HG02943 (cell line): Measurements from ENCODE around the gene SMG9.
A peak's percentile ranks its signal among the peaks of the same experiment; 100 is the strongest.
"Not testable (repeated sequence)": the region's sequence is repeated elsewhere in the genome, so short reads cannot be mapped to it uniquely, and the experiment has no call there.

Source experiments
- ATAC-seq: cut with Tn5 transposase; IDR thresholded peaks from one replicate; pipeline ENCODE4 v1.9.1; 2021; ENCODE audit warnings: mild to moderate bottlenecking, low read depth, moderate library complexity; ENCODE audit not compliant: unreplicated experiment

The SMG9 gene

DNA sequence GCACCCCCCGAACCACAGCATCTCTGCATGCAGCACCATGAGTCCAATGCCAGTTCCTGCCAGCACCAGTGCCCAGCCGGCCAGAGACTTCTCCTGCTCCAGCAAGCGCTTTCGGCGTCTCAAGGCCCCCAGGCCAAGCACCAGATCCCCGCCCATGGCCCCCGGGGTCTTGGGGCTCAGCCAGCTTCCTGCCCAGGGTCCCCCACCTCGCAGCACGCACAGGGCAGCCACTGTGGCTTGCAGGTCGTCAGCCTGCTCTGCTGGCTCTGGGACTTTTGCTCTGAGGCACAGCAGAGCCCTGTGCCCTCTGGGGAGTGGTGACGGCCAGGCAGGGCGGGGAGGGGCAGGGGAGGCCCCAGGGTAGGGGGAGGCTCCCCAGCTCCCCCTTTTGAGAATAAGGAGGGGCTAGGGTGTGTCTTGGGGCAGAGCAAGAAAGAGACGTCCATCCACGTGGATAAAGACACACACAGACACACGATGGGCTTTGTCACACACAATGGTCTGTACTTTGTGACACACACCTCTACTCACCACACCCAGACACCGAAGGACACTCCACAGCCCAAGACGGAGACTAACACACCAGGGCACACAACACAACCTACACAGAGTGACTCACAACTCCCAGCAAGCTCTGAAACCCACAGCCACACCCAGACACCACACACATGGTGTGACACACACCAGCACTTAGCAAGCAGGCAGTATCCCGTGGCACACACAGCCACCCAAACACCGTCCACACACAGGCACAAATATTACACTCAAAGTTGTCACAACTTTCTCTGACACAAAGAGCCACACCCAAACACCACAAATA lies 26.2 kb upstream of the SMG9 start, which contains the start of gene KCNN4:
KCNN4 (minus strand) TSS at position 268 of the 820 bp plus-strand sequence; CDS start at position 156, 112 bp downstream.
- no peak for ATAC-seq

DNA sequence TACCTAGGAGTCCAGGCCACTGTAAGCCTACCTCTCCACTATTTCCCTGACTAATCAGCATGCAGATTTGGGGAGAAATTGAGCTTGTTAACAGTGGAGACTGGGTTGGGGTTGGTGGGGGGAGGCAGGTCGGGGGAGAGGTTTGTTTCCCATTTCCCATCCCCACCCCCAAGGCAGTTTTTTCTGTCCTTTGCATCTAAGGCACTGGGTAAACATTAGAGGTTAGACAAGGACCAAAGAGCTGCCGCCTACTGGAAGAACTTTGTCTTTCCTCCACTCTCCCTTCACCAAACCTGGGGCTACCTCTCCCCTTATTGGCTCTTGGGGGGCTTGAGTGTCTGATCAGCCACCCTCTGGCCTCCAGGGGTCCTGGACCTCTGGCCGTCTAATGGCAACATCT lies 25.1 kb upstream of the SMG9 start:
- no peak for ATAC-seq

DNA sequence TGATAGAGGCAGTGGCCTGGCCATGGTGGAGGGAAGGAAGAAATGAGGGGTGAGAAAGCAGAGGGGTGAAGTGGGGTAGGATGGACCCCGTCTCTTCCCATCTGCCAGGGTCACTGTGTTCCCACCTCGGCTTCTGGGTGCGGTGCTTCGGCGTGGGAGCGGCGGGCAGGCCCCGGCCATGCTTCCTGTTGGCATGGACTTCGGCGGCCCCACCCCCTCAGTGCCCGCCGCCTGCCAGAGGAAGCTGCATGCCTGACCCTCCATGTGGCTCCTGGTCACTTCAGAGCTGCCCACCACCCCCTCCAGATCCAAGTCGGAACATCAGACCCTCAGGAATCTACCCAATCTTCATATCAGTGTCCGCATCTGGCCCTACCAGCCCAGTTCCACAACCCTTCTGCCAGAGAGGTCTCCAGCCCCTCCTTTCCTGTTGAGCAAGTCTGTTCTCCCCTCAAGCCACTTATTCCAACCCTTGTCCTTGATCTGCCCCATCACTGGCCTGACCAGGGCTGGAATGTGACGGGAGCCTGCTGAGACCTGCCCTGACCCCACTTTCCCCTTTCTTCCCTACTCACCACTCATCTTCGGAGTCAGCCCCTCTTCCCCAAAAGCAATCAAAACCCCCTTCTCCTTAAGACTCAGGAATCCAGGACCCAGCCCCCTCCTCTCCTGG lies 24.5 kb upstream of the SMG9 start:
- ATAC-seq, result no peak

DNA sequence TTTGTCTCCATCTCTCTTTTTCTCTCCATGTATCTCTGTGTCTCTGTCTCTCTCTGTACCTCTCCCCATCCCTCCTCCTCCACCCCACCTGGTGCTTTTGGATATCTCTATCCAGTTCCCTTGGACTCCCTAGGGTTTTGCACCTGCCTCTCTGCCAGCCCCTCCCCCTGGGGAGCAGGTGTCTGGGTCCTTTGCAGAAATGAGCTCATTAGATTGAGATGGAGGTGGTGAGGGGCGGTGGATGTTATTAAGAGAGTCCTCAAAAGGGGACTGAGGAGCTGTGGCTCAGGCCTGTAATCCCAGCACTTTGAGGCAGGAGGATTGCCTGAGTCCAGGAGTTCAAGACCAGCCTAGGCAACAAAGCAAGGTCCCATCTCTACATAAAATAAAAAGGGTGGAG lies 23.9 kb upstream of the SMG9 start:
- no peak for ATAC-seq

DNA sequence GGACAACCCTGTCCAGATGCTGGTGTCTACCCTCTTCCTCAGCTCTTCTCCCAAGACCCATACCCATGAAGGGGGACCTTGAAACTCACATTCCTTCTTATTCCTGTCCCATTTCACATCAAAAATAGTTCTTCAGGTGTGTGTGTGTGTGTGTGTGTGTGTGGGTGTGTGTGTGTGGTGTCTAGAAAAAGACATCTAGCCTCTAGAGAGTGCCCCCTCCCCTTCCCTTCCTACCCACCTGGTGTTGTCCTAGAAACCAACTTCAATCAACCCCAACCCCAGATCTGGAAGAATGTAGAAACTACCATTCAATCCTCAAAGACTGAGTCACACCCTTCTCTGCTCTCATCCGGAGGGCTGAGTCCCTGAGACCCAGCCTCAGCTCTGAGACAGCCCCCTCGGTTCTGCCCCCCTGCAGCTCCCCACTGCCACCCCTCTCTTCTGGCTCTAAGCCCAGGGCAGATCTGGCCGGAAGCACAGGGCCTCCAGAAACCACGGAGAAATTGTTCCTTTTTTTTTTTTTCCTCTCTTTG lies 22.5 kb upstream of the SMG9 start:
- ATAC-seq, result no peak

DNA sequence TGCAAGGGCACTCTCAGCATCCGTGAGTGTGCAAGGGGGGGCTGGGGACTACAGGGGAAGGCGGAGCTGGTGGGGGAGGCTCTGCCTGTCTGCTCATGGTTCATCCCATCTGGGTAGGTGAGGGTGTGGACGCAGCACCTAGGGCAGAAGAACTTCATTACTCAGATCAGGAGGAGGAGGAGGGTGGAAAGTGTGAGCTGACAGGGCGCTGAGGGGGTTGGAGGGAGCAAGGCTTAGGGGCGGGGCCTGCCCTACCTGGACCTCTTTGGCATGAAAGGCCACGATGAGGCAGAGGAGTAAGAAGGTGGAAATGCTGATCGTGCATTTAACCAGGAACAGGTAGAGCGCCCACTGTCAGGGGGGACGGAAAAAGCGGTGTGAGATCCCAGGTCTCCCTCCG lies 21.5 kb upstream of the SMG9 start:
- no peak for ATAC-seq

DNA sequence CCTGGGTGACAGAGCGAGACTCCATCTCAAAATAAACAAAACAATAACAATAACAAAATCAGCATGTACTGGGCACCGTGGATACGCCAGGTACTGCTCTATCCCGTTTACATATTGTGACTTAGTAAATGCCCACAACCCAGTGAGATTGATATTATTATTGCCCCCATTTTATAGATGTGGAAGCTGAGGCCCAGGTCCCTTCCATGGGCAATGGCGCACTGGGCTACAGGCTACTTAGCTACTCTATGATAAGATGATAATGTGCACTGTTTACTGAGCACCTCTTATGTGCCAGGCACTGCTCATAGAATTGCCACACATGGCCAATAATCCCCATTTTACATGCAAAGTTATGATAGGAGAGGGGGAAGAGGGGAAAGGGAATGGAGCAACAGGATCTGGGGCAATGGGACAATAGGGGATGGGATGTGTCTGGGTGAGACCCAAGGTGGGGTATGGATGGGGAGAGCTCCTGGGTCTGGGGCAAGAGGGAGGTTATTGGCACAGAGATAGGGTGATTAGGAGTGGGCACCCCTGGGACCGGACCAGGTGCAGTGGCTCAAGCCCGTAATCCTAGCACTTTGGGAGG lies 20.6 kb upstream of the SMG9 start:
- no peak for ATAC-seq

DNA sequence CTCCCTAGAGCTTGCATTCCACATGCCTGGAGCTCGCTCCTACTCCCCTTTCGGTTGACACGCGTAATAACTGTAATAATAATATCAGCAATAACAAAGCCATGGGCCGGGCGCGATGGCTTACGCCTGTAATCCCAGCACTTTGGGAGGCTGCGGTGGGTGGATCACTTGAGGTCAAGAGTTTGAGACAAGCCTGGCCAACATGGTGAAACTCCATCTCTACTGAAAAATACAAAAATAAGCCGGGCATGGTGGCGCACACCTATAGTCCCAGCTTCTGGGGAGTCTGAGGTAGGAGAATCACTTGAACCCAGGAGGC lies 20.1 kb upstream of the SMG9 start:
- ATAC-seq, result not testable (repeated sequence)

DNA sequence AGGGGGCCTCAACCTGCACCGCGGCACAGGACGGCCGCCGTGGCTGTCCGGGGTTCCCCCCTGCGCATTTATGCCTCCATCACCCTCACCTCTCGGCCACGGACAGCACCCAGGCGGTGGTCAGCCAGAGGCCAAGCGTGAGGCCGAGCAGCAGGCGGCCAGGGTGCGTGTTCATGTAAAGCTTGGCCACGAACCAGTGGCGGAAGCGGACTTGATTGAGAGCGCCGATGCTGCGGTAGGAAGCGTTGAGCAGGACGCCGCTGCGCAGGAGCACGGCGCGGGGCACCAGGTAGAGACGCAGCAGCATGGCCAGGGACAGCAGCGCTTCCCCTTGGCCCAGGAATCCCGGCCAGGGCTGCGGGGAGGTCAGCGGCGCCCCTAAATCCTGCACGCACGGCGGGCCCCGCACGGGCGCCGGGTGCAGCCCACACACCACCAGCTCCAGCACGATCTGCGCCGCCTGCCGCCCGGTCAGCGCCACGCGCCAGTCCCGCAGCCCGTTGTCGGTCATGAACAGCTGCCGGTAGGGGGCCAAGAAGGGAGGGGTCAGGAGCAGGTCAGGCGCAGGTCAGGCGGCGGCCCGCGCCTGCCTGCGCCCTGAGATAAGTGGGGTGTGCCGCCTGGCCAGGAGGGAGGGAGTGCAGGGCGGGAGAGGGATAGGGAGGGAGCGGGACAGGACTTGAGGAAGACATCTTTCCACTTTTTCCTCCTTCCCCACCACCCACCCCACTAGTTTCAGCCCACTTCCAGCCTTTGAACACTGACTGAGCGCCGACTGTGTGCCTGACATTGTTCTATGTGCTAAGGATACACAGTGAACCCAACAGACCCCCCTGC lies 19.6 kb upstream of the SMG9 start:
- no peak for ATAC-seq

DNA sequence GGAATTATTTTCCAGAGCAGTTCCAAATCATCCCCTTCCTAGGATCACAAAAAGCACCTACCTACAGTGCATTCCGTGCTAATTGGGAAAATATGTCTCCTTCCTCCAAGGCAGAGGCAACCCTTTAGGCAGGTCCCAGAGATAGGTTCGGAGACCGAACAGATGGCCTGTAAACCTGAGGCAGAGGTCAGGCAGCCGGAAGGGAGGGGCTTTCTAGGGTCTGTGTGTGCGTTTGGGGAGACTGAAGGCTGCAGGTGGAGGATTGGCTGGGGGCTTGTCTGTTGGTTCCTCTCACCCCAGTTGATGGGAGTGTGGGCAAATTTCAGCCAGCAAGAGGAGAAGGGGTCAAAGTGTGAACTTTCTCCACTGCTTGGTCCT lies 19.0 kb upstream of the SMG9 start:
- ATAC-seq, result no peak

DNA sequence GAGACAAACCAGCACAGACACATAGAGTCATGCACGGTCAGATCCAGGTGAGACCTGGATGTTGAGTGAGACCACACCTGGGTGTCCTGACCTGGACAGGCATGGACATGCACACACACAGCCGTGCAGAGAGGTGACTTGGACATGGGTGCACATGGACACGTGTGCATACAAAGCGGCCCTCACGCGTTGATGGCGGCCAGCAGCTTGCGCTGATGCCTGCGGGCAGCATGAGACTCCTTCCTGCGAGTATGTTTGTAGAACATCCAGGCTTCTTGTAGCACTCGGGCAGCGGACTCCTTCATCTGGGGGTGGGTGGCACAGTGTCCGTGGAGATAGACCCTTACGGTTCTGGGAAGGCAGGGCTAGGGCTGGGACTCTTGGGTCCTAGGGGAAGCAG lies 14.5 kb upstream of the SMG9 start:
- ATAC-seq, result no peak

DNA sequence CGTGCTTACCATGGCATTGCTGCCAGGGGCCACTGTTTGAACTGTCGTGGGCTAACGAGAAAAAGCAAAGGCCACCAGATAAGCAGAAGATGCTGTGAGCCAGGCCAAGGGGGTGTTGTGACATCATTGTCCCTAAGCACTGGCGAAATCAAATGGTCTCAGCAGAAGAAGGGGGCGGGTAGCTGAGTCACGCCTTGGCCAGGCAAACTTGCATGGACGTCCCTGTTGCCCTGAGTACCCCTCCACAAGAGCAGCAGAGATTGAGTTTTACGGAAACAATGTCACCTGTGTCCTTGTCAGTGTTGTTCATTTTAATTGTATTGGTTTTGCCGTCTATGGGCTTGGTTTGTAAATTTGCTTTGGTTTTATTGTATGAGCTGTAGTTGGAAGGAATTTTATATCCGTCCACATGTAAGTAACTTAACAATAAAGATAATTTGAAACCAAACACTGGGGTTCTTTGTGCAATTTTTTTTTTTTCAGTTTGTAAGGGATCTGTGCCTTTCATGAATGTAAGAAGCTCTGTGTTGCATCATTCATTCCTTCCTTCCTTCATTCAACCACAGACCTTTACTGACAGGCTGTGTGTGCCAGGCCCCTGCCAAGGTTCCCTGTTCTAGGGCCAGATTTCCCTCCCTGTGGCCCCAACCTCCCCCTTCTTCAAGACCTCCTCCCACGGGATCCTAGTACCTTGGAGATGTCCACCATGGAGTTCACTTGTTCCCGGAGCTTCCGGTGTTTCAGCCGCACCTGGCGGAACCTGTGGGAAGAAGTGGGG lies 13.7 kb upstream of the SMG9 start:
- ATAC-seq, result no peak

DNA sequence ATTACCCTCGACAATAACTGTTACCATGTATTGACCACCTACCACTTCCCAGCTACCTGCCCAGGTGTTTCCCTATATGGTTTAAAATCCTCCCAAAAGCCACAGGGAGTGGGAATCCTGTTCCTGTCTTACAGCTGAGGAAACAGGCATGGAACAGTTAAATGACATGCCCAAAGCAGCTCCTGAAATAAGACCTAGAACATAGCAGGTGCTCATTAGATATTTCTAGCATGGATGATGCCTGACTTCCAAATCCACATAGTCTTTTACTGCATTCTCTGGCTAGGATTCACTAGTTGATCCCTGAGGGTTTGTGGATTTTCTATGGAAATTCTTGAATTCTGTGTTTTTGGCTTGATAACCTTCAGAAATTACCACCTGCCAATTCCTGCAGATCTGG lies 13.1 kb upstream of the SMG9 start:
- no peak for ATAC-seq

DNA sequence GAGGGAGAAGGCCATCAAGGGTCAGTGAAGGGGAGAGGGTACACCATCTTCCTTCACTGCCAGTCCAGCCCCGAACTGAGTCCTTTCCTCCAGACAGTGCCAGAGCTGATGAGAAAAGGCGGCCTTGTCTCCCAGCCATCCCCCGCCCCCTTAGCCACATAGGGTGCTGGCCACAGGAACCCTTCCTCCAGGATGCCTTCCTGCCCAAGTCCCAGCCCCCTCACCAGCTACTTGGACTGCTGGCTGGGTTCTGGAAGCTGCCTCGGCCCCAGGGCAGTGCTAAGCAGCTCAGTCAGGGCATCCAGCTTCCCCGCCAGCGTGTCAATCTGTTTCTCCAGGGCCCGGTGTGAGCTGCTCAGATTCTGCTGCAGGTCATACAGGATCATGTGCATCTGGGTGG lies 12.6 kb upstream of the SMG9 start:
- no peak for ATAC-seq

DNA sequence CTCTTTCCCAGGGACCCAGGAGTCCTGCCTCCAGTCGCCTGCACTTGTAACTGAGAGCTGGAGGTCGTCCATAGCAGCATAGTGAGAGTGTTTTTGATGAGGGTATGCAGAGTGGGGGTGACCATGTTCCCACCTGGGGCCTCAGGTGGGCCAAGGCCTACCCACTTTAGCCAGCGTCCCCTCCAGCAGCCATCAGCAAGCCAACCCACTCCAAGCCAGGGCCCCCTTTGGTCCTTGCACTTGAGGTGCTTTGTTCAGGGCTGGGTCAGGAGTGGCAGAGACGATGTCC lies 11.9 kb upstream of the SMG9 start:
- no peak for ATAC-seq

DNA sequence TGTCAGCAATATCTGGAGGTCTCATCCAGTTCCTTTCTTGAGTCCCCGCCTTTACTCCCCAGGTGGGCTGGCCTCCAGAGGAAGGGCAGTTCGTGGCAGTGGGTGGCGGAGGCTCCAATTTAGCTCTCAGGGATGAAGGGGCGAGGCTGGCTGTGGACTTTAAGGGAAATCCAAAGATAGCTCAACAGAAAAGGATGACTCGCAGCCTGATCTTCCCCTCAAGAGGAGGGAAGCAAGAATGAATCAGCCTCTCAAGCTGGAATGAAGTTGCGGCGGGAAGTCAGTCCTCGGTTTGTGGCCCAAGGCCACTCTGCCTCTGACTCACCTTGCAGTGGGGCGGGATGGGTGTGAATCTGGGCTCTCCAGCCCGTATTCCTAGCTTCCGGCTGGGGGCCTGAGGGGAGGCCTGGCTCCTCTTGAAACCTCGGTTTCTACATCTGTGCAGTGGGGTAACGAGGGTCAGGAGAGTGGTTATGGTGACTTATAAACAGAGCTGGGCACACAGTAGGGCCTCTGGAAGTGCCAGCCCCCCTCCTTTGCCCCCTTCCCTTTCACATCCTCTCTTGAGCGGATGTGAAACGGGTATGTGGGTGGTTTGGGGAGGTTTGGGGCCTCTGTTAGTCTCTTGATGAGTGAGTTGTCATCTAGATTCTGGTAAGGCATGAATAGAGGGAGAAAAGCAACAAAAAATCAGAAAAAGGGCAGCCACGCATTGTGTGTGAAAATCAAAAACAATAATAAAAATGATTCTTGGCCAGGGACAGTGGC lies 10.5 kb upstream of the SMG9 start:
- ATAC-seq, result peak; percentile 77

DNA sequence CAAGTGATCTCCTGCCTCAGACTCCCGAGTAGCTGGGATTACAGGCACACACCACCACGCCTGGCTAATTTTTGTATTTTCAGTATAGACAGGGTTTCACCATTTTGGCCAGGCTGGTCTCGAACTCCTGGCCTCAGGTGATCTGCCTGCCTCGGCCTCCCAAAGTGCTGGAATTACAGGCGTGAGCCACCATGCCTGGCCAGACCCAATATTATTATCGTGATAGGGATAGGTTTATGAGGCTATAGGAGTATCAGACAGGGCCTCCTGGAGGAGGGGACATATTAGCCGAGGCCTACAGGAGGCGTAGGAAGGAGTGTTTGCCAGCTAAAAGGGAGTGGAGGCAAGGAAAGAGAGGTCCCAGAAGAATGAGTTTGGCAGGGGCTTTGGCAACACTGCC lies 9.9 kb upstream of the SMG9 start:
- ATAC-seq, result not testable (repeated sequence)

DNA sequence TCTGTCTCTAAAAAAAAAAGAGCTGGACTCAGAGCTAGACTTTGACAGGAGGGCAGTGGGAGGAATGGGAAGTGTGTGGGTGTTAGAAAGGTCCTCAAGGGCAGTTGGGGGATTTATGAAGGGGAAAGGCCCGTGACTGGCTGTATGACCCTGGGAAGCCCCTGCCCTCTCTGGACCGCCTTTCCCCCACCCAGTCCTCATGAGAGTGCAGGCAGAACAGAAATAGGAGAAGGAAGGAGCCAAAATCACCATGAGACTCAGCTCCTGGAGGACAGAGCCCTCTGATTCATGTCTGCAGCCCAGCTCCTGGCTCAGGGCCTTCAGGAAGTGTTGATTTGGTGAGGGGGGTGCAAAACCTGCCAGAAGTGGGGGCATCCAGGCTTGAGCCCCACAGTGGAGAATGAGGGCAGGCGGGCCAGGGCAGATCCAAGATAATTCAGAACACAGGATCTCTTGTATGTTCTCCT lies 8.7 kb upstream of the SMG9 start:
- no peak for ATAC-seq

DNA sequence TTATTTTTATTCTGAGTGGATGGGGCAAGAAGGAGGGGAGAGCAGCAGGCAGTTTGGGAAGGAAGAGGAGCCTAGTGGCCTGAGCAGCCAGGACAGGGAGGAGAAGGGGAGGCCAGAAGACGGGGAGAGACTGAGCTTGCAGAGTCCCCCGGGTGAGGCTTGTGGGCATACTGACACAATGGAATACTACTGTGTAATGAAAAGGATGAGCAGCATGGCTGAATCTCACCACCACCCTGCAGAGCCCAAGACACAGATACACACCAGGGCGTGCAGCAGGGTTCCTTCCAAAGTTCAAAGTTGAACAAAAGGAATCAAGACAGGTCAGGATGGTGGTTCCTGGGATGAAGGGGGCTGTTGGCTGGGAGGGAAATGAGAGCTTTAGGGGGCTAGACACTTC lies 8.1 kb upstream of the SMG9 start:
- ATAC-seq, result no peak
